Lower leg skin (tissue), 3 donors: ENCODE data around the gene STRA6.

ENCODE experiments used
- POLR2A ChIP-seq, 2 donors: fragments of 450-650 bp; IDR thresholded peaks; one replicate each; pipeline ENCODE4 v1.6.1; 2016 to 2017; ENCODE audit warnings: antibody characterized with exemption in 2 of 2, mild to moderate bottlenecking in 1 of 2, moderate library complexity in 1 of 2
- TF ChIP-seq, protein P1 (sequence below), 3 donors: fragments of 450-650 bp; IDR thresholded peaks; one replicate each; pipeline ENCODE4 v1.5.1; 2016; ENCODE audit warnings: antibody characterized with exemption in 3 of 3, mild to moderate bottlenecking in 3 of 3, moderate library complexity in 2 of 3

DNA sequence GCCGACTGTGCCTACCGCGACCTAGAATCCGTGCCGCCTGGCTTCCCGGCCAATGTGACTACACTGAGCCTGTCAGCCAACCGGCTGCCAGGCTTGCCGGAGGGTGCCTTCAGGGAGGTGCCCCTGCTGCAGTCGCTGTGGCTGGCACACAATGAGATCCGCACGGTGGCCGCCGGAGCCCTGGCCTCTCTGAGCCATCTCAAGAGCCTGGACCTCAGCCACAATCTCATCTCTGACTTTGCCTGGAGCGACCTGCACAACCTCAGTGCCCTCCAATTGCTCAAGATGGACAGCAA, 27.7 kb downstream of the STRA6 start:
- no peak for TF ChIP-seq POLR2A (IDR thresholded peaks at IDR 0.05)
- TF ChIP-seq, protein P1, sequence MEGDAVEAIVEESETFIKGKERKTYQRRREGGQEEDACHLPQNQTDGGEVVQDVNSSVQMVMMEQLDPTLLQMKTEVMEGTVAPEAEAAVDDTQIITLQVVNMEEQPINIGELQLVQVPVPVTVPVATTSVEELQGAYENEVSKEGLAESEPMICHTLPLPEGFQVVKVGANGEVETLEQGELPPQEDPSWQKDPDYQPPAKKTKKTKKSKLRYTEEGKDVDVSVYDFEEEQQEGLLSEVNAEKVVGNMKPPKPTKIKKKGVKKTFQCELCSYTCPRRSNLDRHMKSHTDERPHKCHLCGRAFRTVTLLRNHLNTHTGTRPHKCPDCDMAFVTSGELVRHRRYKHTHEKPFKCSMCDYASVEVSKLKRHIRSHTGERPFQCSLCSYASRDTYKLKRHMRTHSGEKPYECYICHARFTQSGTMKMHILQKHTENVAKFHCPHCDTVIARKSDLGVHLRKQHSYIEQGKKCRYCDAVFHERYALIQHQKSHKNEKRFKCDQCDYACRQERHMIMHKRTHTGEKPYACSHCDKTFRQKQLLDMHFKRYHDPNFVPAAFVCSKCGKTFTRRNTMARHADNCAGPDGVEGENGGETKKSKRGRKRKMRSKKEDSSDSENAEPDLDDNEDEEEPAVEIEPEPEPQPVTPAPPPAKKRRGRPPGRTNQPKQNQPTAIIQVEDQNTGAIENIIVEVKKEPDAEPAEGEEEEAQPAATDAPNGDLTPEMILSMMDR (IDR thresholded peaks at IDR 0.05) = no peak
